HEK293T (cell line): ENCODE data around the gene ZNF358.

ENCODE experiments used
- ARNT ChIP-seq: fragments of 450-650 bp; IDR thresholded peaks from 2 replicates; pipeline ENCODE4 v1.6.1; 2017; ENCODE audit warnings: mild to moderate bottlenecking
- BHLHE40 ChIP-seq: fragments of 450-650 bp; IDR thresholded peaks from 2 replicates; pipeline ENCODE4 v1.6.1; 2016; ENCODE audit warnings: mild to moderate bottlenecking, moderate library complexity, borderline replicate concordance
- CTBP1 ChIP-seq: fragments of 450-650 bp; IDR thresholded peaks from 2 replicates; pipeline ENCODE4 v1.6.1; 2016; ENCODE audit warnings: borderline replicate concordance
- ELF4 ChIP-seq: fragments of 450-650 bp; IDR thresholded peaks from 2 replicates; pipeline ENCODE4 v1.6.1; 2017; ENCODE audit warnings: antibody characterized with exemption
- FOXK2 ChIP-seq: fragments of 450-650 bp; IDR thresholded peaks from 2 replicates; pipeline ENCODE4 v1.6.1; 2016; ENCODE audit warnings: mild to moderate bottlenecking
- HDGF ChIP-seq: fragments of 450-650 bp; IDR thresholded peaks from 2 replicates; pipeline ENCODE4 v1.6.1; 2017; ENCODE audit warnings: antibody characterized with exemption, borderline replicate concordance
- PKNOX1 ChIP-seq: fragments of 450-650 bp; IDR thresholded peaks from 2 replicates; pipeline ENCODE4 v1.6.1; 2016
- SP1 ChIP-seq: fragments of 450-650 bp; IDR thresholded peaks from 2 replicates; pipeline ENCODE4 v1.6.1; 2017

- TF ChIP-seq BHLHE40 (no peak), ARNT (no peak), HDGF (no peak), CTBP1 (no peak), PKNOX1 (no peak), FOXK2 (no peak), SP1 (no peak), ELF4 (no peak)
Observed at GRCh38 chr19:7528522-7529245, 12.8 kb downstream of the ZNF358 start.
